ENCODE data around the gene DMD.
"Not testable (repeated sequence)": the region's sequence is repeated elsewhere in the genome, so short reads cannot be mapped to it uniquely, and the experiment has no call there.

DMD gene

GRCh38 chrX:31436424-31436823, 1774.9 kb downstream of the DMD start:
- DNase-seq (ENCODE audit: low read depth in 3 of 3) = no peak

DNA sequence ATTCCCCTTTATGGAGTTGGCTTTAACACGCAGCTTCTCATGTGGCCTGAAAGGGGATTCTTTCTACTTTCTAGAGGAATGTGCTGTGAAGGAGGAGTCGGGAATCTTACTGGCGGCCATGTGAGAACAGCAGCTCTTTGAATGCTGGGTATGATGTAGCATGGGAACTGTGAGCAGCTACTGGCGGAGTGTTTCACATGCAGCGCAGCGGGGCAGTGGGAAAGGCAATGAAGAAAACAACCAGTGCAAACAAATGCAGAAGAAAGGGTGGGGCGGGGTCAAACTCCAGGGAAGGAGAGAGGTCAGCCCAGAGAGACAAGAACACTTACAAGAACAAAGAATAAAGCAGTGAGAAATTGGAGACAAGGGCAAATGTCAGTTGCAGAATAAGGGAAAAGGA, 1775.8 kb downstream of the DMD start:
- DNase-seq (ENCODE audit: low read depth in 3 of 3) = no peak

DNA sequence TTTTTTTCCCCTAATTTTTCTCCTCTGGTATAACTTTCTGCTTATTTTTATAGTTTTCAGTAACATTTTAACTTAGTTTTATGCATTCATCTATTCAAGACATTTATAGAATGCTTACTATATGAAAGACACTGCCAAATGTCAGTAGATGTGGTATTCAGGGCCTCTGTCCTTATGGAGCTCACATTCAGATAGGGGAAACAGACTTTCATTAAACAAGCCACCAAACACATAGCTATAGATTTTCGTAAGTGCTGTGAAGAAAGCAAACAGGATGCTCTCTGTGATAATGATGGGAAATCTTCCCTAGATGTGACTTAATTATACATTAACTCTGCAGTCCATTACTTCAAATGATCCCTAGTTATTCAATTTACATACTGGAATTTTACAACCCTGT, 1777.5 kb downstream of the DMD start:
- no peak for DNase-seq (ENCODE audit: low read depth in 3 of 3)

DNA sequence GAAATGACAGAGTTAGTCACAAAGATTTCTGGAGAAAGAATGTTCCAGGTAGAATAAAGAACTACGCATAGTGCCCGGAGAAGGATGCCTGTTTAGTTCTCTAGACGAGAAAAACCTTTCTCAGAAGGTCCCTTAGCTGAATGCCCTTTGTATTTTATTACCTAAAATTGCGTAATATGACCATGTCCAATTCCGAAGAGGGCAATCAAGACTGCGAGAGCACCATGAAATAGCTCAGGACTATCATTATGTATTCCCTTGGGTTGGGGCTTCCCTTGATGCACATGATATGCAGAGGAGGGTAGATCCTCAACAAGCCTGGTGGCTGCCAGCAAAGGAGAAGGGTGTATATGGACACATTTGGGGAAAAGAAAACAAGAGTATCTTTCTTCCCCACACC, 1781.4 kb downstream of the DMD start:
- no peak for DNase-seq (ENCODE audit: low read depth in 3 of 3)

DNA sequence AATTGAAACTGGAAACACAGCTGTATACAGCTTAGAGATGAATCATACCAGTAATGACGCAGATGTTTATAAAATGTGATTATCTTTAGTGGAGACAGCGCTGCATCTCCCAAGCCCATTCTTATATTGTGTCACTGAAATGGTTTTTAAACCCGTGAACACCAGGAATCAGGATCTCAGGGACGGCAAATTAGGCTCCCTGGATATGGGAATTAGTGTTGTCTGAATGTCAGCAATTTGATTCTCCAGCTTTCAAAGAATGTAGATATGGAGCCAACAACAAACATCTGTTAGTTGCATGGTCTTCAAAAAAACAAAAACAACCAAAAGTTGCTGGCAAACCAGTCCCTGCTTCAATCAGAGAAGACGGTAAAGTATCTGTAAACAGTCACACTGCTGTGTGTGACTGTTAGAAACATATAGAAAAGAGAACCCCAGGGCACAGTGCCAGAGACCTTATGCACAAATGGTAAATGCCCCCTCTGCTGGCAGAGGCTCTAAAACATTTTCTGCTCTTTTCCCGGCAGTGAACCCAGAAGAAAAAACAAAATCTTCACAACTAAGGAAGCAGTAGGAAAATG, 1787.7 kb downstream of the DMD start:
- DNase-seq (ENCODE audit: low read depth in 3 of 3) = no peak

GRCh38 chrX:31421441-31421840, 1789.9 kb downstream of the DMD start:
- DNase-seq (ENCODE audit: low read depth in 3 of 3) = no peak

- no peak for DNase-seq (ENCODE audit: low read depth in 3 of 3)
Observed at GRCh38 chrX:31420711-31421151, 1790.6 kb downstream of the DMD start.

- DNase-seq (ENCODE audit: low read depth in 3 of 3) = no peak
Observed at GRCh38 chrX:31420302-31420701, 1791.0 kb downstream of the DMD start.

GRCh38 chrX:31397119-31397518, 1814.2 kb downstream of the DMD start:
- no peak for DNase-seq (ENCODE audit: low read depth in 3 of 3)

DNA sequence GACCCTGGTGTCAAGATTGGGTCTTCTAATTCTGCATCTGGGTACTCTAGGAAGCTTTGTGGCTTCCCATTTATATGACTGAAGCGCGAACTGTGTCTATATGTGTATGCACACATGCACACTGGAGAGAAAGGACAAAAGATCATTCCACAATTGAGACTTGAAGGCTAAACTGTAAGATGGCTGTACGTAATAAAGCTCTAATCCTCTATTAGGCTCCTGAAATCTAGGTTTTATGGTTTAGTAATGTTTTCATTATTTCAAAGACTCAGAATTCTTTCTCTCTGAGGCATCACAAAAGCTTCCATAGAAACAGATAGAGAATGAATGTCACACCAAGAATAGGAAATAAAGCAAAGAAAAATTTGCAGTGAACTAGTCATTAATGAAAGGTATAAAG, 1818.8 kb downstream of the DMD start:
- no peak for DNase-seq (ENCODE audit: low read depth in 3 of 3)

- DNase-seq (ENCODE audit: low read depth in 3 of 3) = no peak
Observed at GRCh38 chrX:31388946-31389345, 1822.4 kb downstream of the DMD start.

DNA sequence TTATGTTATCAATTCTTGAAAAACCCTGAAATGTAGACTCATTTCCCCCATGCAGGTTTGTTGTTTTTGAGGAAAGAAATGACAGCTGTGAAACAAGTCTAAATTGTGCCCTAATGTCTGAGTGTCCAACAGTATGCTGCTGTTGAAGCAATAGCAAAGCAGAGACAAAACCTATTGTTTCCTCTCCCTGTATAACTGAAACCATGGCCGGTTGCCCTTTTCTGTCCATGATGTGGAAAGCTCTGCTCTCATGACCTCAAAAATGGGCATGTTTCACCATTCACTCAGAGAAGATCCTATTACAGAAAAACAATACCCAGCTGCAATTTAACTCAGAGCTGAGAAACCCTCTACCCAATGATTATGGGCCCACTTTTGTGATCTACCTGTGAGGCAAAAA, 1826.9 kb downstream of the DMD start:
- no peak for DNase-seq (ENCODE audit: low read depth in 3 of 3)

DNA sequence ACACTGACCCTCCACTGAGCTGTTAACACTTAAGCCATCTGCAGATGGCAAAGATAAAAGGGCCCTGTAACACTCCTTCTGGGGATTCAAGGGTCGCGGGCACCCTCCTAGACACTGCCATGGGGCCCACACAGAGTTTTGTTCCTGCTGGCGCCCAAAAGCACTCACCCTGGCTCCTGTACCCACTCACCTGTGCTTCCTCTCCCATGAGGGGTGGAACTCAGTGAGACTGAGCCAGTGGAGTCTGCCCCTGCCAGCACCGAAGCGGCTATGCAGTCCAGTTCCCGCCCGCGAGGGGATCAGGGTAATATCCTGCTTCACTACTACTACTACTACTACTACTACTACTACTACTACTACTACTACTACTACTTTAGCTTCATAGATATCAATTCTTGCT, 1827.4 kb downstream of the DMD start:
- DNase-seq (ENCODE audit: low read depth in 3 of 3) = no peak

- not testable (repeated sequence) for DNase-seq (ENCODE audit: low read depth in 3 of 3)
Observed at GRCh38 chrX:31378973-31379372, 1832.4 kb downstream of the DMD start.

- not testable (repeated sequence) for DNase-seq (ENCODE audit: low read depth in 3 of 3)
Observed at GRCh38 chrX:31377821-31378220, 1833.5 kb downstream of the DMD start.

DNA sequence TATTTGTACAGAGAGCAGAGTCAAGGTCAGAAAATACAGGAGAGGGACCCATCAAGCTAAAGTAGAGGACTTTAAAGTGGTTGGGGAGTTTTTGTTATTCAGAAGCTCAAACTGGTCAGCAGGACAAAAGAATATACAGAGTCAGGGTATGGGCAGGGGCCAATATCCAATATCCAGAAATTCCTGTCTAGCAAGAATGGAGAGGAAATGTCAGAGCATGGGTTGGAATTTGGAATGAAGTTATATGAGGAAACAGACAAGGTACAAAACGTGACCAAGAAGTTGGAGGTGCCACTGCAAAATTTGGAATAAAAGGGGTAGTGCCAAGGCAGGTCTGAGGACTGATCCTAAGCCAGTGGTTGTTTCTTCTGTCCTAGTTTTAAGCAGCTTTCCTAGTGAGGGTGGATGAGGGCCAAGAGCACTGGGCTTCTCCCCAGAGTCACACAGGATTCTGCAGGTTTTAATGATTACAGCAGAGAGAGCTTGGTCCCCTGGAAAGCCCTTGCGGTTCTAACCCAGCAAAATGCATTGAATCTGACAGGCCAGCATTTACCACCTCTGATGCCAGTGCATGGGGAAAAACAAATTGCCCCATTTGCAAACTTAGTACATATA, 1834.8 kb downstream of the DMD start:
- no peak for DNase-seq (ENCODE audit: low read depth in 3 of 3)

DNA sequence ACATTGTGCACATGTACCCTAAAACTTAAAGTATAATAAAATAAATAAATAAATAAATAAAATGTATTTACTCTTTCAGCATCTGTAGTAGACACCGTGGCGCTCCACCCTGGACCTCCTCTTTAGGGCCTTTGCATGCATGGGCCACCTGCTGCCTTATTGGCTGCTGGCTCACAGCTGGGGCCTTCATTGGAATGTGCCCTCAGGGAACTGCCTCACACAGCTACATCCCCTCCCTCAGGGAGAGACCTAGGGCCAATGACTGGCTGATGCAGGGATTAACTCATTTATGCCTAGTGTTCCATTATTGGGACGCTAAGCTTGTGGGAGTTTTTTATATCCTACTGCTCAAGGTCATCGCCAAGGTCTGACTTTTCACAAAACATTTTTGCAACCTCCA, 1836.6 kb downstream of the DMD start:
- DNase-seq (ENCODE audit: low read depth in 3 of 3) = no peak

DNA sequence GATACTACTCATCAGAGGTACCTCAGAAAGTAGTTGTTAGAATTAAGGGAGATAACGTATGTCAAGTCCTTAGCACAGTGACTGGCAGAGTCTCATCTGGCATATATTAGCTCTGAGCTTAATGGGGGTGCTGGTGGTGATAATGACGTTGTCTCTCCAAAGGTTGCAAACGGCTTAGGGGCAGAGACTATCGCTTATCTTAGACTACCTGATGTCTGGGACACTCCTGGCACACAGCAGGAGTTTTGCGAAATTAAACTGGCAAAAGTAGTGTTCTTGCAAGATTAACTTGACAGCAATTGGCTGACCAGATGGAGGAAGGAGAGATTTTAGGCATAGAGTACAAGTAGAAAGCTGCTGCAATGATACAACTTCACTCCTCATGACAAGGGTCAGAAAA, 1839.4 kb downstream of the DMD start:
- DNase-seq (ENCODE audit: low read depth in 3 of 3) = no peak

DNA sequence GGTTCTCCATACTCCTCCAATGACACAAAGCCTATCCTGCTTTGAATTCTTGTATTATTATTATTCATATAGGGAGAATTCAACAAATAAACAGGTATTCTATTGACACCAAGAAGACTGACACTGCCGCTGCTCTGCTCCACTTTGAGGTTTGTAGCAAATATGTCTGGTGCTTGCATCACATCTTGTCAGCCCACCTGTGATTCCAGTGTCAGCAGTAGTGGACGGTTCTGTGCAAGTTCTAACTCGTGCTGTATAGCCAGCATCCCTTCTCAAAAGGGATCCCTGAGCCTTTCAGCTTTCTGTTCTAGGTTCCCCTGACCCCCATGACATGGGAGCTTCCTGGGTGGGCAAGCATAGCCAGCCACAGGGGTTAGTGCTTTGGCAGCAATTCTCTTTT, 1843.5 kb downstream of the DMD start:
- no peak for DNase-seq (ENCODE audit: low read depth in 3 of 3)

GRCh38 chrX:31366041-31366440, 1845.3 kb downstream of the DMD start:
- no peak for DNase-seq (ENCODE audit: low read depth in 3 of 3)

- no peak for DNase-seq (ENCODE audit: low read depth in 3 of 3)
Observed at GRCh38 chrX:31356275-31357212, 1854.8 kb downstream of the DMD start.

GRCh38 chrX:31355206-31355955, 1856.0 kb downstream of the DMD start:
- no peak for DNase-seq (ENCODE audit: low read depth in 3 of 3)
